ENCODE results near the gene SSR1.

DNA sequence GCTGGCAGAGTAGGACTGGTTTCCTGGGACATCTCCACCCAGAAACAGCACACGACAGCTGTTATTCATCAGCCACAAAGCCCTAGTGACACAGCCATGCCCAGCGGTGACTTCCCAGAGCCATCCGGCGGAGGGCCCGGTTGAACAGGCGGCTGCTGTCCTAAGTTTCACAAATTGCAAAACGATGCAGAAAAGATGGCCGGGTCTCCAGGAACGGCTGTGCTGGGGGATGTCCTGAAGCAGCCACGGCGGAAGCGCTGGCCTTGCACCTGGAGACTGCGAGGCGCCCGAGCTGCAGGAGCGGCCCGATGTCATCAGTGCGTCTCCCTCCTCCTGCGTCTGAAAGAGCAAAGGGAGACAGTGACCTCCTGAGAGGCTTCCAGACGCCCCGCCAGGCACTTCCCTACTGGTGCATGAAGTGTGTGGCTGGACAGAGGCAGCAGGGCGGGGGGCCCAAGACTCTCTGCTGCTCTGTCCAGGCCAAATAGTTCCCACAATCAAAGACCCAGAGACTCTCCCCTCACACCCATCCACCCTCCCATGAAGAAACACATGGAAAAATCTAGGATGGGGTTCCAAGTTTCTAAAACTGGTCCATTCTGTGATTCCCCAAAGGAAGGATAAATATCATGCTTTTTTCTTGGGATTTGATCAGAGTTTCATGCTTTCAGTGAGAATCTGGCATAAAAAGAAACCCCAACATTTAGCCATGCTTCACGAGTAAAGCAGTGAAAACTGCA lies 44.0 kb downstream of the SSR1 start:
- TF ChIP-seq POLR2AphosphoS5 (IDR thresholded peaks at IDR 0.05; ENCODE audit: low read depth, low read length), result no peak
- TF ChIP-seq TAF1 (IDR thresholded peaks at IDR 0.05; ENCODE audit: low read depth, low read length), result no peak

Data from GM12891 (cell line).